OCI-LY3 (cell line): ENCODE data around the gene MED19.
"Not testable (repeated sequence)": the region's sequence is repeated elsewhere in the genome, so short reads cannot be mapped to it uniquely, and the experiment has no call there.

Source experiments
- H2AFZ ChIP-seq: fragments of 200-600, 300-600 bp; shearing (Covaris generic); 2 replicates; pipeline ENCODE4 v1.6.0; 2014; ENCODE audit warnings: antibody characterized with exemption, low read depth, low read length
- H3K27ac ChIP-seq: fragments of 200-600, 300-600 bp; sonication (generic); 2 replicates; pipeline ENCODE4 v1.5.1; 2014; ENCODE audit warnings: mild to moderate bottlenecking, low read length, moderate library complexity, mixed read lengths
- H3K27me3 ChIP-seq: fragments of 200-600, 300-600 bp; sonication (generic); 2 replicates; pipeline ENCODE4 v1.6.1; 2014; ENCODE audit warnings: low read depth, low read length, mixed read lengths
- H3K36me3 ChIP-seq: fragments of 200-600, 300-600 bp; sonication (generic); replicated peaks from 2 replicates; pipeline ENCODE3; 2014; ENCODE audit warnings: low read depth, low read length, mixed read lengths
- H3K4me1 ChIP-seq: fragments of 300-600, 200-600 bp; sonication (generic); 2 replicates; pipeline ENCODE4 v1.6.1; 2014; ENCODE audit warnings: low read length, mixed read lengths
- H3K4me2 ChIP-seq: fragments of 200-600, 300-600 bp; sonication (generic); 2 replicates; pipeline ENCODE4 v1.6.1; 2014; ENCODE audit warnings: low read length, mixed read lengths
- H3K4me3 ChIP-seq: fragments of 300-600, 200-600 bp; sonication (generic); 2 replicates; pipeline ENCODE4 v1.5.1; 2014; ENCODE audit warnings: antibody characterized with exemption, mild to moderate bottlenecking, low read length, moderate library complexity
- H3K79me2 ChIP-seq: fragments of 300-600, 200-600 bp; shearing (Covaris generic); 2 replicates; pipeline ENCODE4 v1.6.1; 2014; ENCODE audit warnings: mild to moderate bottlenecking, low read length, mixed read lengths
- H3K9ac ChIP-seq: fragments of 300-600, 200-600 bp; shearing (Covaris generic); 2 replicates; pipeline ENCODE4 v1.6.0; 2014; ENCODE audit warnings: mild to moderate bottlenecking, low read length, moderate library complexity
- H3K9me3 ChIP-seq: fragments of 200-600, 300-600 bp; shearing (Covaris generic); 2 replicates; pipeline ENCODE4 v1.6.1; 2014; ENCODE audit warnings: low read length, mixed read lengths; ENCODE audit not compliant: insufficient read depth
- H4K20me1 ChIP-seq: fragments of 200-600, 300-600 bp; sonication (generic); 2 replicates; pipeline ENCODE4 v1.6.1; 2016; ENCODE audit warnings: low read length, mixed read lengths; ENCODE audit not compliant: insufficient read depth
- CTCF ChIP-seq: fragments of 200-600, 300-600 bp; sonication (generic); IDR thresholded peaks from 2 replicates; pipeline ENCODE4 v1.5.1; 2014; ENCODE audit warnings: antibody characterized with exemption, low read length, low read depth
- EZH2phosphoT487 ChIP-seq: fragments of 200-600 bp; shearing (Covaris generic); IDR thresholded peaks from 2 replicates; pipeline ENCODE4 v1.6.1; 2018; ENCODE audit warnings: antibody characterized with exemption, mixed run types, low read depth

MED19 gene

GRCh38 chr11:57703341-57703740 is 8.7 kb downstream of the MED19 start:
- Histone ChIP-seq H3K27me3 (no peaks in the 10 kb centered on the region), H3K36me3 (peaks cover 55% of the 10 kb centered on the region), H3K4me3 (no peak overlapping the region), H4K20me1 (no peaks in the 10 kb centered on the region), H3K79me2 (0 out of 2 replicates have a peak, but pooled peaks cover 5% of the 10 kb centered on the region), H3K4me1 (no peaks in the 10 kb centered on the region), H3K27ac (no peak overlapping the region), H3K4me2 (no peak overlapping the region), H3K9ac (no peak overlapping the region), H3K9me3 (no peaks in the 10 kb centered on the region), H2AFZ (no peak overlapping the region)
- TF ChIP-seq CTCF (no peak), EZH2phosphoT487 (no peak)

- H3K4me2 ChIP-seq: no peak overlapping the region
- H2AFZ ChIP-seq: no peak overlapping the region
- no peaks in the 10 kb centered on the region for H3K27me3 ChIP-seq
- H3K36me3 ChIP-seq: peaks cover 71% of the 10 kb centered on the region
- no peak overlapping the region for H3K27ac ChIP-seq
- no peak overlapping the region for H3K9ac ChIP-seq
- H3K4me3 ChIP-seq: no peak overlapping the region
- no peak for TF ChIP-seq CTCF
- TF ChIP-seq EZH2phosphoT487: no peak
- H4K20me1 ChIP-seq: no peaks in the 10 kb centered on the region
- H3K79me2 ChIP-seq: no peaks in the 10 kb centered on the region
- no peaks in the 10 kb centered on the region for H3K4me1 ChIP-seq
- no peaks in the 10 kb centered on the region for H3K9me3 ChIP-seq
Measured at GRCh38 chr11:57700425-57700824, 11.6 kb downstream of the MED19 start.

- Histone ChIP-seq H3K36me3 (peaks cover 71% of the 10 kb centered on the region), H3K27me3 (no peaks in the 10 kb centered on the region)
Measured at GRCh38 chr11:57699813-57700212, 12.2 kb downstream of the MED19 start.

DNA sequence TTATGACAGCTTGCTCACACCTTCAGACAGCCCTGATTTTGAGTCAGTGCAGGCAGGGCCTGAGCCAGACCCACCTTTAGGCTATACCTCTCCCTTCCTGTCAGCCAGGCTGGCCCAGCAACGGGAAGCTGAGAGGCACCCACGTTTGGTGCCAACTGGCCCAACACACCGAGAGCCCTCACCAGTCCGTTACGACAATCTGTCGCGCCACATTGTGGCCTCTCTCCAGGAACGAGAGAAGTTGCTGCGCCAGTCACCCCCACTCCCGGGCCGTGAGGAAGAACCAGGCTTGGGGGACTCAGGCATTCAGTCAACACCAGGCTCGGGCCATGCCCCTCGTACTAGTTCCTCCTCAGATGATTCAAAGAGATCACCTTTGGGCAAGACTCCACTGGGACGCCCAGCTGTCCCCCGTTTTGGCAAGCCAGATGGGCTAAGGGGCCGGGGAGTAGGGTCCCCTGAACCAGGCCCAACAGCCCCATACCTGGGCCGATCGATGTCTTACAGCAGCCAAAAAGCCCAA is 13.1 kb downstream of the MED19 start:
- H3K27me3 ChIP-seq: no peaks in the 10 kb centered on the region
- H4K20me1 ChIP-seq: no peaks in the 10 kb centered on the region
- H3K9me3 ChIP-seq: no peaks in the 10 kb centered on the region
- H3K36me3 ChIP-seq: peaks cover 69% of the 10 kb centered on the region
- no peak for TF ChIP-seq EZH2phosphoT487
- no peak for TF ChIP-seq CTCF
- H2AFZ ChIP-seq: no peak overlapping the region
- H3K4me1 ChIP-seq: no peaks in the 10 kb centered on the region
- no peak overlapping the region for H3K9ac ChIP-seq
- no peak overlapping the region for H3K27ac ChIP-seq
- H3K4me2 ChIP-seq: no peak overlapping the region
- no peak overlapping the region for H3K4me3 ChIP-seq
- H3K79me2 ChIP-seq: no peaks in the 10 kb centered on the region

More at GRCh38 chr11:57699813-57700212, 12.2 kb downstream of the MED19 start:
- no peak overlapping the region for H3K4me2 ChIP-seq
- no peak overlapping the region for H3K9ac ChIP-seq
- TF ChIP-seq CTCF (no peak), EZH2phosphoT487 (no peak)
- H3K79me2 ChIP-seq: no peaks in the 10 kb centered on the region
- H3K27ac ChIP-seq: no peak overlapping the region
- H3K4me1 ChIP-seq: no peaks in the 10 kb centered on the region
- no peak overlapping the region for H3K4me3 ChIP-seq
- no peaks in the 10 kb centered on the region for H3K9me3 ChIP-seq
- H4K20me1 ChIP-seq: no peaks in the 10 kb centered on the region
- H2AFZ ChIP-seq: no peak overlapping the region

DNA sequence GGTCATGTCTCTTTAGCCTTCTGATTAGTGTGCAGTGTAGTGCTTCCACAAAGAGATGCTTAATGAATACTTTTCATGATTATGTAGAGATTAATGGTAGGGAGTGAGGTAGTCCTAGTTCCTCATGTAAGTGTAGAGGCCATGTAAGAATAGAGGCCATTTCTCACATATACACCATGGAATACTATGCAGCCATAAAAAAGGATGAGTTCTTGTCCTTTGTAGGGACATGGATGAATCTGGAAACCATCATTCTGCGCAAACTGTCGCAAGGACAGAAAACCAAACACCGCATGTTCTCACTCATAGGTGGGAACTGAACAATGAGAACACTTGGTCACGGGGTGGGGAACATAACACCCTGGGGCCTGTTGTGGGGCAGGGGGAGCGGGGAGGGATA is 21.5 kb downstream of the MED19 start:
- H3K36me3 ChIP-seq: peaks cover 59% of the 10 kb centered on the region
- H3K4me2 ChIP-seq, H3K27me3 ChIP-seq, H3K4me1 ChIP-seq, H4K20me1 ChIP-seq, H3K9me3 ChIP-seq, H3K9ac ChIP-seq, H3K27ac ChIP-seq, H2AFZ ChIP-seq, H3K4me3 ChIP-seq: not testable (repeated sequence)
- peaks cover 13% of the 10 kb centered on the region for H3K79me2 ChIP-seq
